GF-D8 (cell line): ENCODE measurements around the gene DQX1.
A peak's percentile ranks its signal among the peaks of the same experiment; 100 is the strongest.

Experiments used
- DNase-seq: peaks from one replicate; lab custom pipeline; 2025; lab: John Stamatoyannopoulos, UW

Gene DQX1

DNA sequence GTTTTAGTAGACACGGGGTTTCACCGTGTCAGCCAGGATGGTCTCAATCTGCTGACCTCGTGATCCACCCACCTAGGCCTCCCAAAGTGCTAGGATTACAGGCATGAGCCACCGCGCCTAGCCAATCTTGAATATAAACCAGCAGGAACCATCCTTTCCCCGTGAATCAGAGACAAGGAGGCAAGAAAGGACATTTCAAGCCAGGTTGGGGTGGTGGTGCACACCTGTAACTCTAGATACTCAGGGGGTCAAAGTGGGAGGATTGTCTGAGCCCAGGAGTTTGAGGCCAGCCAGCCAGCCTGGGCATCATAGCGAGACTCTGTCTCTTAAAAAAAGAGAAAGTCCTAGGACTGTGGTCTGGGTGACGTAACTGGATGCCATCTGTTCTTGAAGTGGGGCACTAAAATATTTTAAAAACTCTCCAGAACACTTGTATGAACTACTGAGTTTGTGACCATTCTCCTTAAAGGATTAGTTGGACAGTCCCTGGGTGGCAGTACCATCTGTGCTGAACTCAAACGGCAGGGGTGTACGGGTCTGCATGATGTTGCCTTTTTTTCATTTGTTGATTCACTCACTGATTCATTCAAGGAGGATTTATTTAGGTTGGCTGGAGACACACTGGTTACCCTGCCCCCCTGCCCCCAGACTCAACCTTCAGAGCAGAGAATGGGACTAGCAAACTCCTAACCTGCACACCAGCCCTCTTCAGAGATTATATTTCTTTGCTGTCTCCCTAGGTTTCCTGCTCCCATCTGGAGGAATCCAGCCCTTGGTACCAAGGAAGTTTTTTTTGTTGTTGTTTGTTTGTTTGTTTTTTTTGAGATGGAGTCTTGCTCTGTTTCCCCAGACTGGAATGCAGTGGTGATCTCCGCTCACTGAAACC lies 14.7 kb downstream of the DQX1 start:
- DNase-seq = no peak

DNA sequence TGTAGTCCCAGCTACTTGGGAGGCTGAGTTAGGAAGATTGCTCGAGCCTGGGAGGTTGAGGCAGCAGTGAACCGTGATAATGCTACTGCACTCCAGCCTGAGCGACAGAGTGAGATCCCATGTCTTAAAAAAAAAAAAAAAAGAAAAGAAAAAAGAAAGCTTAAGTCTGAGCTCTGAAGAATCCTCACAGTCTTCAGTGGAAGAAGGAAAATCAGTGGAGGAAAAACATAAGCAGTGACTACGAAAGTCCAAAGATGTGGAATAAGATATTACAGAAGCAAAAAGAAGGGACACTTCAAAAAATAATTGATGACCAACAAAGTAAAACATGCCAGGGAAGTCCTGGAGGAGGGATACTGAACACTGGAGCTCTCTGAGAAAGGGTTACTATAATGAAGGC lies 15.8 kb downstream of the DQX1 start:
- no peak for DNase-seq

DNA sequence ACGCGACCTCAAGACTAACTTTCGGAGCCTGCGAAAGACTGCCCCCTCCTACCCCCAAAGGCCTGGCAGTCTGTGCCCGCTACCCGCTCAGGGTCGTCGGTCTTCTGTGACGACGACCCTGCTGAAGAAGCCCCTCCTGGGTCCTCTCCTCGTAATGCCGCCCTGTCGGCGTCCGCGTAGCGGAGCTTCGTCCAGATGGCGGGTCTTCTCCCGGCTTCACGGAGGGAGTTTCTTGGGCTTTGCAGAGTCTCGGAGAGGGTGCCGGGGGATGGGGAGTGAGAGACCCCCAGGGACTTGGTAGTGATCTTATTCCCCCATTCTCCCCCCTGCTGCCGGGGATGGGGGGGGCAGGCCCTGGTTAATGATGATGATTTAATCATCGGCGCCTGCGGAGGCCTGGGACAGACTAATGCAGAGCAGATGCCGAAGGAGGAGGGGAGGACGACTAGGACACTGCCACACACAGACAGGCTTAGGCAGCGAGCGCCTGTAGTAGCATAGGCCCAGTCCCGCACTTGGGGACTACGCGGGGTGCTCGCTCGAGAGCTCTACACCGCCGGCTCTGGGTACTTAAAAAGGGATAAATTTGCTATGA lies 18.0 kb downstream of the DQX1 start:
- DNase-seq = no peak

DNA sequence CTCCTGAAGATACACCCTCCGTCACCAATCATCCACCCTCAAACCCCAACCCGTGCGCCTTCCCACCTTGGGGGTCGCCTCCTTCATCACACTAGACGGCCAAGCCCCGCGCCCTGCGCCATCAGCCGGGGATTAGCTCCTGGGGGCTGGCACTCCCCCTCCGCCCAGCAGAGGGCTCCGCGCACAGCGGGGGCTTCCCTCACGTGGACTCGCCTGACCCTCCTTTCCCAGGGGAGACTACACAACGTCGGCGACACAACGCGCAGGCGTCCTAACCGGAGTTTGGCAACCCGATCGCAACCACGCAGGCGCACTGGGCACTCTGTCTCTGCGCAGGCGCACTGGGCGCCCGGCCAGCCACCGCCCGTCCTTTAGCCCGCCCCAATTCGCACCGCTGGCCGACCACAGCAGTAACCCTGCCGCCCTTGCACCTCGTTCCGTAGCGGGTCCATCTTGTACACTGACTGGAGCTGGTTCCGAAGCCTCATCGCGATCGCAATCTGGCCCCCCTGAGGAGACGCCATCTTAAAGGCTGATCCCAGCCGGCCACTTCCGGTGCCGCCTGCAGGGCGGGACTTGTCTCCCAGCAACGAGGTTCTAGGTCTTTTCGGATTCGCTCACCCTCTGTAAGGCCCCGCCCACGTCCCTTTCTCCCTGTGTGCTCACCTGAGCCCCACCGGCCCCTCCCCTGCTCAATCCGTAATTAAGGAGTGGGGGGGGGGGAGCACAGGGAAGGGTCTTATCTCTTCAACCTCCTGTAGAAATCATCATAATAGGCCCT lies 18.7 kb downstream of the DQX1 start, which contains the start of gene PCGF1:
PCGF1 (minus strand) TSS at position 551 of the 781 bp plus-strand sequence; CDS start at position 524, 27 bp downstream.
- peak; percentile 88 for DNase-seq

DNA sequence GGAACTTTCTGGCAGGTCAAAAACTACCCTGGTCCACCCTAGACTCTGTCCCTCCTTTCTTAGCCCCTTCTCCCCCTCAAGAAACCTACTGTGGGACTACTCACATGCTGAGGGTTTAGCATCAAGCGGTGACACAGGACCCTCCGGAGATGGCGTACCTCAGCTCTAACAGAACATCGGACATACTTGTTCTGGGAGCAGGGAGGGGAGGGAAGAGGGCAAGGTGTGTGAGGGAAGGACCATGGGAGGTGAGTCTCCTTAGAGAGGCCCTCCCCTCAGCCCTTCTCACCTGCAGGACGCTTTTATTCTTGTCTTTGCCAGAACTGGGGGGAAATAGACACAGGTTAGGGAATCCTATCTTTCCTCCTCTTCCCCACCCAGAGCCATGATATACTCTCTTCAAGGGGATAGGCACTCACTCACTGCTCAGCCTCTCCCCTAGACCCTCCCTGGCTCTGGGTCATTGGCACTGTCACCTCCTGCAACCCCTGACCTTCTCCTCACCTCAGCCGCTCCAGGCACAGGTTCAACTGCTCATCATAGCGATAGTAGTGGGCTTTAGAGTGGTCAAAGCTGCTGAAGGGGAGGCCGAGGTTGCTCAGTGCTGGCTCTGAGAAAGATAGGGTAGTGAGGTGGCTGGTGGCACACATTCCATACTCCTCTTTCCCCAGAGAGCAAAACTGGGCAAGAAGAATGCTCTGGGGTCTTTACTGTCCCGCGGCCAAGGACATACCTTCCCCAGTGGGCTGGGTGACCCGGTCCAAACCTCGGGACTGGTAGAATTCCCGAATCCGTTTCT lies 20.4 kb downstream of the DQX1 start:
- no peak for DNase-seq

DNA sequence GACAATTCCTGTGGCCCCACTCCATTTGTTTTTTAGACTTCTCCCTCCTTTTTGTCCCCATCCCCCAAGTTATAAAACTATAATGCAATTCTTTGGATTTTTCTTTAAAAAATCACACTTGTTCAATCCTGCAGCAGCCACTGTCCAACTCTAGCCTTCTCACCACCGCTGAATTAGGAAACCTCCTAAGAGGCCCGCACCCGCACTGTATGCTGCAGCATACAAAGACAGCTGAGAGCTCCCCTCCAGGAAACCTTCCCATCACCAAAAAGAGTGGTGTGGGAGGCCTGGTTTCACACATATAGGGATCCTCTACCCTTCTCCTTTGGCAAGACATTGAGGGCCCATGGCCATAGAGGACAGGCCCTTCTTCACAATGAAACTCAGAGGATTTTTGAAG lies 21.4 kb downstream of the DQX1 start:
- no peak for DNase-seq

DNA sequence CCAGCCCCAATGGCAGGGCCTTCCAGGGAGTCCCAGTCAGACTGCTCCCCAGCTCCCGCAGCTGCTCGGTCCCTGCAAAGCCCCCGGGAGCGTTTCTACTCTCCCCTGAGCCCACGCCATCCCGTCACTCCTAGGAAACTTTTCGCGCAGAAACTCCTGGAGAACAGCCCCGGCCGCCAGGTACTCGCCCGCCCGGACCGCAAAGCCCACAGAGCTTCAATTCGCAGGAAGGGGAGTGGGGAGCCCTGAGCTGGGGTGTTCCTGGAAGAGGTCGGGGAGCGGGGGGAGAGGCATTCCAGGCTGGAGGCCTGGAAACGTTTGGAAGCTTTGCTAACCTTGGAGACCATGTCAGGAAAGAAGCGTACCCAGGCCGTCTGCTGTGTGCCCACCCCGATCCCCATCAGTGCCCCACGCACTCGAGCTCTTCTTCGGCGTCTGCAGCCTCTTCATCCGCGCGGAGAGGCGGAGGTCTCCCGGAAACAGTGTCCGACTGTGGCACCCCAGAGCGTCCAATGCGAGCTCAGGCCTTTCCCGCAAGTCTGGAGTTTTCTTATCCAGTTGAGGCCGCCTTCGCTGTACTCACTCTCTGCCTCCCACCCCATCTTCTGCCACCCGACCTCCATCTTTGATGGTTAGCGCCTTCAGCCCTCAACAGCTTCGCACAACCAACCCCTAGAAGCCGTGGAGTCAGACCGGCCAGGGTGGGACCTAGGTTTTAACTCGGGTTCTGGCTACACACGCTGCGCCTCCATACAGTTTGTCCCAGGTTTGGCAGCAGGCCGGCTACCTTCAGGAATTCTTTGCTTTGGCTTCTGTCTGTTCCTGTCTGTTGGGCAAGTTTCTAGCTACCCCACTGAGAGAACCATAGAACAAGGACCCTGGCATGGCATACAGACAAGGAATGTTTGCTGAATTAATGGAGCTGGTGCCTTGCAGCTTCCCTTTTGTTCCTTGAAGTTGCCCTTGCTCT lies 22.2 kb downstream of the DQX1 start:
- no peak for DNase-seq

DNA sequence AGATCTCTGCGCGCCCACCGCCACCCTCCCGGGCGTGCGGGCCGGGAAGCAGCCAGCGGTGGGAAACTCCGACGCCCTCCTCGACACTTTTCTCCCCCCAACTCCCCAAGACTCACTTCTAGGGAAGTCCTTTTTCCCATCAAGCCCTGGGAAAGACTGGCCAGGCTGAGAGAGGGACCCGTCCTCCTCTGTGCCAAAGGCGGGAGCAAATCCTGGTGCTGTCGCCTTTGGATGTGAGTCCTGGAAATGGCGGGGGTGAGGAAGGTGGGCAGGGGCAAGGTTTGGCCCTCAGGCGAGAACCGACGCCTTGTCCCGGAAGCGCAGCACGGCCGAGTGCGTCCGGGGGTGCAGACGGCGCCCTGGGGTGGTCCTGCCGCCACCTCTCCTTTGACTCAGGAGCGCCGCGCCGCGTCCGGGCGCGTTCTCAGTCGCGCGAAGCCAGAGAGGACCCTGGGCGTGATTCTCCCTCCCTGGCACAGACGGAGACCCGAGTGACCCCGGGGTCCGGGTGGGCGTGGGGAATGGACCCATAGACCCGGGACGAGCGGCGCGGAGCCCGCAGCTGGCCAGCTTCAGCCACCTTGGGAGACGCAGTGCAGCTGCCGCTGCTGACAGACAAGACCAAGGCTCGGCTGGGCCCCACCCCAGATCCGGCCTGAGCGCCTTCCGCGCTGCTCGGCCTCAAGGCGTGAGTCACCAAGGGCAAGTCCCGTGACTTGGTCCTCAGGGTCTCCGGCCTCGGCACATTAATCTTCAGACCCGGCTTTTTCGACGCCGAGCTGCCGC lies 23.1 kb downstream of the DQX1 start:
- DNase-seq = peak; percentile 30

DNA sequence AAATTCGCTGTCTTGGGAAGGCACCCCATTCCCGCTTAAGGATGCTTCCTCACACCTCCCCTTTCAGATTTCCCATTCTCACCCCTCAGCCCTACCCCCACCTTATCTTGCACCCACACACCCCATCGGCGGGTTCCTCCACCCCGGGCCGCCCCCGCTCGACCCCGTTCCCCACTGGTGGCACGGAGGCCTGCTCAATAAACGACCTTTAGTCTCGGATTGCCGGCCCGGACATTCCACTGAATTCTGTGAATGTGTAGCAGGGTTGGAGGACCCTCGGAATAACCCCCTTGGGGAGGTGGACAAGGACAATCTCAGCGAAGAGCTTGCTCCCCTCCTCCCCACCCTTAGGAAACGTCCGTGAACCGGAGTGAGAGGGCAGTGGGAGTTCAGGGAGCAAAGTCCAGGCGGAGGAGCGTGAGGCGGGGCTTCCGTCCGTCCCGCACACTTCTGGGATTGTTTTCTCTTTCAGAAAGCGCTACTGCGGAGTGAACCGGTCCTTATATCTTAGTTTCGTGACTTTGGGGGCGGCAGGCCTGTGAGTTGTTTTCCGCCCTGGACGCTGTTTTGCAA lies 23.8 kb downstream of the DQX1 start:
- no peak for DNase-seq

DNA sequence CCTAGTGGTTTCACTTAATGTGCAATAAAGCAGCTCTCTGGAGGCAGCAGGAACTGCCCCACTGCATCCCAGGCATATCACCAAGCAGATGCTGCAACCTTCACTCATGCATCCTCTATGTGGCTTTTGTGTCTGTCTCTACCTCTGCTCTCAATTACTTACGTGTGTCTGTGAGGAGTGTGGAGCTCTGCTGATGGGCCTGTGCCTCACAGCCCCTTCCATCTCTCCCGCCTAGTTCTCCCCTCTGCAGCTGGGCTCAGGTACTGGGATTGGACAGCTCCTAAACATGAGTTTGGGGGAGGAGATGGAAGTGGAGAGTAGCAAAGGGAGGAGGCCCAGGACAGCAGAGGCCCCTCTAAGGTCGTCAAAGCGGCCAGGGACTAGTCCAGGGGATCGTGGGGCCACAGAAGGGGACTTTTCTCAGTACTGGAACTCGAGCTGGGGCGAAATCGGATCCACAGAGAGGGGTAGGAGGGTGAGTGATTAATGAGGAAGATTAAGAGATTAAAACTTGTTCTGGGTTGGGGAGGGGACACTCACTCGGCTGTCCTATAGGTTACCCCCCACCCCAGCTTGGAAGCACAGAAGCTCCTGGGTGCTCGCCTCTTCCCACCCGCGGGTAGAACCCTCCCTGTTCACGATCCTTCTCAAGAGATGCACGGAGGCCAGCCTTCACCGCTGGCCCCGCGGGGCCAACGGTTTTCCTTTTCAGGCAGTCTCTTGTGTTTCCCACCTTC lies 24.5 kb downstream of the DQX1 start:
- no peak for DNase-seq

DNA sequence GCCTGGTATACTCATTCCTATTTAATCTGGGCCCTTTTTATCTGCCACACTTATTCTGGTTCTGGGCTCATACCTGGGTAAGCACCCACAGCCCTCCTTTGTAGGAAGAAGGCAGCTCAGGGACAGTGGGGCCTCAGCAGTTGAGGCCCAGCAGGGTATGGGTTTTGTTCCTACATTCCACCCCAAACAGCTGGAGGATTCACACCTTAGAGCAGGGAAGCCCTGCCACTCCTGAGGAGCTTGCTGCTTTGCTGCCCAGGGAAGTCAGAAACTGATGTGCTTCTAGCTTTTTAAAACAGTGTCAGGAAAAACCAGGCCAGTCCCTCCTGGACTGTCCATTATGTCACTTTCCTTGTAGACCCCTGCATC lies 25.5 kb downstream of the DQX1 start:
- DNase-seq = no peak

DNA sequence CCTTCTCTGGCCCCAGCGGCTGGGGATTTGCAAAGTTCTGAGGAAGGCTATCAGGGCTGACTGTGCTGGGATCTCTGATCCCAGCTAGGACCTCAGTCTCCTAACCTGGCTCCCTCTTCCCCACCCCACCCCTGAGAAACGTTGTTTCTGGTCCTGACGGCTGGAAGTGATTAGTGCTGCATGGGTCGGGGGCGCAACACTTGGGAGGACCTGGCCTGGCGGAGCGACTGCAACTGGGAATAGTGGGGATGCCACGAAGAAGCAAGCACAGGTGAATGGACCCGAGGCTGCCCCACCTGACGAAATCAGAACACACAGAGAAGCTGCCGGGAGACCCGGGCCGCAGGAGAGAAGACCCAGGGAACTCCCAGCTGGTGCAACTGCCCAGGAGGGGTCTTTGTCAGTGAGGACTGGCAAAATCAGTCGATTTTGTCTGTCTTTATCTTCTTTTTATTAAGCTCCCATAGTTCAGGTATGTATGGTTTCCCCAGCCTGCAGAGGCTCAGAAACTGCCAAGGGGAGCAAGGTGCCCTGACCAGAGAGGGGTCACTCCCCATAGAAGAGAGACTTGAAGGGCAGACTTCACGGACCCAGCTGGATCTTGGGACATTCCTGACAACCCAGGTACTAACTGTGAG lies 26.0 kb downstream of the DQX1 start:
- no peak for DNase-seq

DNA sequence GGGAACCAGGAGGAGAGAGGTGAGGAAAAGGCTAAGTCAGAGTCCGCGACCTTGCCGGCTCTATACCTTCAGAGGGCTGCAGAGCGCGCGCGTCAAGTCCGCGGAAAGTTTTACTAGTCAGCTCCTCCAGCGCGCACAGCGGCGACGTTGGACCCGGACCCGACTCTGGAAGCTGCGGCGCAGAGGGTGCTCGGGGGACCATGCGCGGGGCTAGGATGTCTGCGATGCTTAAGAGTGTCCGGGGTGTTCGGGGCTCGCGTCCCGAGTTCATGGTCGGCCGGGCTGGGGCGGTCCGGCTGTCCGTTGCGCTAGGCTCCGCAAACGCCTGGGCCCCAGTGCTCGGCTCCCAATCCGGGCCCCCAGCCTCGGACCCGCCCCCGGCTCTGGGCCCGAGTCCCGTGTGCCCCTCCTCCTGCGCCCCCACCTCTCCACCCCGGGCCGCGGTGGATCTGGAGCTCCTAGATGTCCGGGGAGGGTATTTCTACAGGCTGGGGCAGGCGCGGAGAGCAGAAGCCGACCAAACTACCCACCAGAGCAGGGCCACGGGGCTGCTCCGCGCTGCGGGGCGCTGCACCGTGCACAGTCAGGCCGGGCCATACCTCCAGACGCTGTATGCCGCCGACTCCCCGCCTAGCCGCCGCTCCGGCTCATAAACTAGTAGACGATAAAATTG lies 26.6 kb downstream of the DQX1 start, which contains the start of gene LBX2:
LBX2 (minus strand) TSS at position 337 of the 673 bp plus-strand sequence; CDS start at position 271, 66 bp downstream.
- DNase-seq = no peak

DNA sequence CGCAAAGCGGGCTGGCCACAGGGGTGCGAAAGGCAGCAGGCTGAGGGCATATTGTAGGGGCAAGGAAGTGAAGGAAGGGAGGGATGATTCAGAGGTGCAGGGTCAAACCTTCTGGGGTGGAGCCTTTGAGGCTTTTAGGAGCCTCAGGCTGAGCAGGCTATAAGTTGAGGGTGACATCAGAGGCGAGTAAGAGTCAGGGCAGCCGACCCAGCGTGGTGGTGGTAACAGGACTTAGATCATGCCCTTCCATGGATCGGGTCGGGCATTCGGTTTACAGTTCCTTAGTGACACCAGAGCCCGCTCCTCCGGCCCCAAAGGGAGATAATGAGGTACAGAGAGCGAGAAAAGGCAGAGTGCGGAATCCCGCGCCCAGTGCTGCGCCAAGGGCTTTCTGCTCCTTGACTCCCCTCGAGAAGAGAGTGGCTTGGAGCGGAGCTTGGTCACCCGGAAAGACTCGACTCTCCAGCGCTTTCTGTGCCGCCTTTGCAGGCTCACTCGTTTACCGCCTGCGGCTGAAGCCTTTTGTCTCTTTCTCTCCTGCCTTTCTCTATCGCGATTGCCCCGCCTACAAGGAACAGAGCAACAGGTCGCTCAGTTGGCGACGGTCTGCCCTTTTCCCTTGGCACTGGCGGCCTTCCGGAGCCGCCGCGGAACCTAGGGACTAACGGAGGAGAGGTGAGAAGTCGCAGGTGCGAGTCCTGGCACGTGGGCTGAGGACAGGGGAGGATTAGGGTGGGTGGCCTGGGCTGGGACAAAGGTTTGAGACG lies 27.3 kb downstream of the DQX1 start:
- no peak for DNase-seq

DNA sequence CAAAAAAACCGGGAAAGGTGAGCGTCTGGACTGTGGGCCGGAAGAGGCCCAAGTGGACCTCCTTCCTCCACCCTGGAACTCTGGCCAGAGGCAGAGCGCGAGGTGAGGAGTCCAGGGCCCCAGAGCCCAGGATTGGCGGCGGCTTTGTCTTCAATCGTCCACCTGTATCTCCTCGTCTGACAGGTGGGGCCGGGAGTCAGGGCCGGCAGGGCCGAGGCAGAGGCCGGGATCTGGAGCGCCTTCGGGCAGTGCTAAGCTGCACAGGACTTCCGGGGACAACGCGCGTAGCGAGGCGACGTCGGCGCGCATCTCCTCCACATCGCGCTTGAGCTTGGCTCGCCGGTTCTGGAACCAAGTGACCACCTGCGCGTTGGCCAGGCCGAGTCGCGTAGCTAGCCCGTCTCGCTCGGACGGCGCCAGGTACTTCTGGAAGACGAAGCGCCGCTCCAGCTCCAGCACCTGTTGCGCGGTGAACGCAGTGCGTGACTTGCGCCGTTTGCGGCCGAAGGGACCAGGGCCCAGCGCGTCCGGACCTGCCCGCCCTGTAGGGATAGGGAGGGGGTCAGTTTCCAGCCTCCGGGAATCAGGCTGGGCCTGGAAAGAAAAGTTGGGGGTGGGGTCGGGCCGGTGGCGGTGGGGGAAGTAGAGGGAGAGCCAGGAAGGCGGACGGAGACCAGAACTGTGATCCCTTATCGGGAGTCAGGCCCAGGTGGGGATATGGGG lies 28.1 kb downstream of the DQX1 start:
- DNase-seq = no peak
